Ascending aorta (tissue), 2 donors: ENCODE results near the gene SPRED2. TPM values are rescaled to one million over a fixed set of nuclear protein-coding genes. Genes with fewer than 3 reads are reported as not detected.

ENCODE experiments used
- DNase-seq, 2 donors: peaks; one replicate each; pipeline ENCODE4 v3.0.0-alpha.2; 2019; ENCODE audit warnings: low spot score in 2 of 2
- H3K27ac ChIP-seq, 2 donors: fragments of 200-600 bp; sonication (generic); one replicate each; pipeline ENCODE4 v1.5.1; 2016 to 2017; ENCODE audit warnings: mild to moderate bottlenecking in 1 of 2
- H3K27me3 ChIP-seq: fragments of 200-600 bp; sonication (generic); one replicate; pipeline ENCODE4 v1.5.1; 2017
- H3K36me3 ChIP-seq, 2 donors: fragments of 200-600 bp; sonication (generic); one replicate each; pipeline ENCODE4 v1.5.1; 2016
- H3K4me1 ChIP-seq, 2 donors: fragments of 200-600 bp; sonication (generic); one replicate each; pipeline ENCODE4 v1.5.1; 2016 to 2017; ENCODE audit warnings: mild to moderate bottlenecking in 1 of 2
- H3K4me3 ChIP-seq, 2 donors: fragments of 200-600 bp; sonication (generic); one replicate each; pipeline ENCODE4 v1.5.1; 2016 to 2017; ENCODE audit warnings: mild to moderate bottlenecking in 1 of 2
- H3K9me3 ChIP-seq, 2 donors: fragments of 200-600 bp; sonication (generic); one replicate each; pipeline ENCODE4 v1.5.1; 2016
- CTCF ChIP-seq, 3 experiments: fragments of 200-600 bp in 2 of 3; fragments of 450-650 bp in 1 of 3; sonication (generic) in 2 of 3; IDR thresholded peaks; one replicate each; pipeline ENCODE4 v1.5.1; 2016 to 2019; ENCODE audit warnings: antibody characterized with exemption in 3 of 3, mild to moderate bottlenecking in 1 of 3, moderate library complexity in 1 of 3
- intact Hi-C: fragments of 100-400 bp; cut with DNase I; formaldehyde crosslinking; loops from one replicate; pipeline ENCODE4 v1.15.1; 2023
- total RNA-seq: library from RNA; depleted of rRNA; stranded (reverse); fragments of >200 nt; gene quantifications from one replicate; pipeline ENCODE4 v1.1.0, GENCODE V29; 2016

The SPRED2 gene
- total RNA-seq, 1 donor from 2014 or later, result 18.5 TPM

- no peak for TF ChIP-seq CTCF (IDR thresholded peaks at IDR 0.05)
- Histone ChIP-seq H3K27ac (no peak overlapping the region), H3K4me1 (peaks cover 0 to 6% of the 10 kb centered on the region in 2 donors), H3K27me3 (no peaks in the 10 kb centered on the region), H3K9me3 (no peaks in the 10 kb centered on the region), H3K36me3 (no peaks in the 10 kb centered on the region), H3K4me3 (no peak overlapping the region)
- intact Hi-C loops, result no loop called here
- no peak for DNase-seq
Measured at GRCh38 chr2:65427532-65427931, 4.9 kb downstream of the SPRED2 start.

GRCh38 chr2:65425276-65425675, 7.1 kb downstream of the SPRED2 start:
- no peak for DNase-seq
- H3K36me3 ChIP-seq, result no peaks in the 10 kb centered on the region
- no peaks in the 10 kb centered on the region for H3K9me3 ChIP-seq
- no peak overlapping the region for H3K27ac ChIP-seq
- H3K27me3 ChIP-seq, result no peaks in the 10 kb centered on the region
- peaks cover 0 to 13% of the 10 kb centered on the region in 2 donors for H3K4me1 ChIP-seq
- H3K4me3 ChIP-seq, result no peak overlapping the region
- intact Hi-C loops, result no loop called here
- no peak for TF ChIP-seq CTCF (IDR thresholded peaks at IDR 0.05)

GRCh38 chr2:65424391-65424790, 8.0 kb downstream of the SPRED2 start:
- DNase-seq, result no peak
- H3K4me3 ChIP-seq, result no peak overlapping the region
- no peaks in the 10 kb centered on the region for H3K27me3 ChIP-seq
- intact Hi-C loops, result no loop called here
- no peak for TF ChIP-seq CTCF (IDR thresholded peaks at IDR 0.05)
- no peak overlapping the region for H3K27ac ChIP-seq
- no peaks in the 10 kb centered on the region for H3K9me3 ChIP-seq
- H3K36me3 ChIP-seq, result no peaks in the 10 kb centered on the region
- H3K4me1 ChIP-seq, result peaks cover 0 to 13% of the 10 kb centered on the region in 2 donors

GRCh38 chr2:65421432-65421748, 11.0 kb downstream of the SPRED2 start:
- no peaks in the 10 kb centered on the region for H3K27me3 ChIP-seq
- no peak for DNase-seq
- intact Hi-C loops, result no loop called here

GRCh38 chr2:65420712-65421431, 11.5 kb downstream of the SPRED2 start:
- no peak overlapping the region for H3K27ac ChIP-seq
- H3K4me1 ChIP-seq, result peaks cover 0 to 13% of the 10 kb centered on the region in 2 donors
- no peaks in the 10 kb centered on the region for H3K9me3 ChIP-seq
- no peak for TF ChIP-seq CTCF (IDR thresholded peaks at IDR 0.05)
- no peaks in the 10 kb centered on the region for H3K36me3 ChIP-seq
- no peak overlapping the region for H3K4me3 ChIP-seq
- H3K27me3 ChIP-seq, result no peaks in the 10 kb centered on the region
- intact Hi-C loops, result no loop called here
- DNase-seq, result no peak

More at GRCh38 chr2:65421432-65421748, 11.0 kb downstream of the SPRED2 start:
- TF ChIP-seq CTCF (IDR thresholded peaks at IDR 0.05), result no peak
- Histone ChIP-seq H3K36me3 (no peaks in the 10 kb centered on the region), H3K27ac (no peak overlapping the region), H3K9me3 (no peaks in the 10 kb centered on the region), H3K4me3 (no peak overlapping the region), H3K4me1 (peaks cover 0 to 13% of the 10 kb centered on the region in 2 donors)
